ENCODE results near the gene C6orf132. TPM values are rescaled to one million over a fixed set of nuclear protein-coding genes. Genes with fewer than 3 reads are reported as not detected.

The C6orf132 gene
- total and polyA plus RNA-seq, 2 of the 8 experiments (the other 6 are each of a cell fraction or from before 2014, with no cell fraction given), result 31.5 to 64.0 TPM

DNA sequence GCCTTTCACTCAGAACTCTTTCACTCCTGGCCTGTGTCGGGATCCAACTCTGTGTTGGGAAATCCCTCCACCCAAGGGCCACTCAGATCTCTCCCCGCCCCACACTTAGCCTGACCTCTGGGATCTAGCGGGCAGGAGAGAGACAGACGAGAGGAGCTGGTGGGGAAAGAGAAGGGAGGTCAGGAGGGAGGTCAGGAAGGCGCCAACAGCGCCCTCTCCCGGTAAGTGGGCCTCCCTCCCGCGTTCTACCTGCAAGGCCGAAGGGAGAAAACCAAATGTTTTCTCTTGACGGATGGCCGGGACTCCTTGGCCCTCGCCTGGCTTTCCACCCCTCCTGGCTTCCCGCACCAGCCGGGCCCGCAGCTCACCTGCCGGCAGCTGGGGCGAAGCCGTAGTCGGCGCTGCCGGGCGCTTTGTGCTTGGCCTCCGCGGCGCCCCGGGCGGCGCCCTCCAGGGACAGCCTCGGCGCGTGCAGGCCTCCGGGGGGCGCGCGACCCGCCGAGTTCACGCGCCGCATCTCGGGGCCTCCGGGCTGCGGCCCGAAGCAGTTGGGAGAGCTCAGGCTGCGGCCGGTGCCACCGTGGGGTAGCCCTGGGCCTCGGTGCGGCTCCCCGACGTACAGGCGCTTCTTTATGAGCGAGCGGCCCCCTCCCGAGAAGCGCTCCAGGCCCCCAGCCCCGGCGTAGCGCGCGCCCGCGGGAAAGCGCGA lies 38.2 kb downstream of the C6orf132 start (continued):
- peak; percentile 52 to 58 for TF ChIP-seq RAD21 (IDR thresholded peaks at IDR 0.05 in 1 of 2, conservative IDR thresholded peaks at IDR 0.05 in 1 of 2; ENCODE audit: low read depth in 2 of 2, low read length in 2 of 2)
- peak; percentile 42 for TF ChIP-seq ASH2L (IDR thresholded peaks at IDR 0.05; ENCODE audit: low read length)
- no peak for TF ChIP-seq SP4 (IDR thresholded peaks at IDR 0.05; ENCODE audit: low read length)
- TF ChIP-seq KDM5A (IDR thresholded peaks at IDR 0.05; ENCODE audit: low read length), result no peak

Data from H1 (cell line).